NCI-H1436 treated with DMSO at 0.1 percent for 48 hours (cell line): ENCODE results near the gene INTS6L.
A peak's percentile ranks its signal among the peaks of the same experiment; 100 is the strongest.

Experiments
- DNase-seq: peaks from one replicate; lab custom pipeline; 2025; lab: John Stamatoyannopoulos, UW

INTS6L gene

GRCh38 chrX:135520553-135521404 is at the start of gene INTS6L:
Gene INTS6L, plus strand, starts transcription at chrX:135520660. Its CDS starts 333 bp downstream, at chrX:135520993.
- peak; percentile 86 for DNase-seq

GRCh38 chrX:135476378-135476777 is 44.1 kb upstream of the INTS6L start:
- DNase-seq = no peak

- no peak for DNase-seq
Measured at GRCh38 chrX:135477576-135477975, 42.9 kb upstream of the INTS6L start.

- DNase-seq = no peak
Measured at GRCh38 chrX:135480076-135480475, 40.4 kb upstream of the INTS6L start.

- DNase-seq = no peak
Measured at GRCh38 chrX:135481696-135482179, 38.7 kb upstream of the INTS6L start.

- peak; percentile 1 for DNase-seq
Measured at GRCh38 chrX:135484641-135485289, 35.7 kb upstream of the INTS6L start.

GRCh38 chrX:135489542-135489941 is 30.9 kb upstream of the INTS6L start:
- DNase-seq = no peak

GRCh38 chrX:135490979-135491514 is 29.4 kb upstream of the INTS6L start:
- DNase-seq = no peak

- no peak for DNase-seq
Measured at GRCh38 chrX:135494453-135494852, 26.0 kb upstream of the INTS6L start.

GRCh38 chrX:135497736-135498135 is 22.7 kb upstream of the INTS6L start:
- DNase-seq = no peak

- DNase-seq = no peak
Measured at GRCh38 chrX:135498236-135498635, 22.2 kb upstream of the INTS6L start.

GRCh38 chrX:135505351-135505750 is 15.1 kb upstream of the INTS6L start:
- no peak for DNase-seq

- no peak for DNase-seq
Measured at GRCh38 chrX:135509885-135510284, 10.6 kb upstream of the INTS6L start.

- no peak for DNase-seq
Measured at GRCh38 chrX:135512508-135513129, 7.8 kb upstream of the INTS6L start.

GRCh38 chrX:135513130-135513515 is 7.3 kb upstream of the INTS6L start:
- no peak for DNase-seq

- no peak for DNase-seq
Measured at GRCh38 chrX:135516376-135516775, 4.1 kb upstream of the INTS6L start.

GRCh38 chrX:135518161-135518560 is 2.3 kb upstream of the INTS6L start:
- no peak for DNase-seq

GRCh38 chrX:135520022-135520552 is 373 bp upstream of the INTS6L start:
- no peak for DNase-seq

GRCh38 chrX:135521405-135522131 is 1.1 kb downstream of the INTS6L start:
- DNase-seq = peak; percentile 80

- DNase-seq = no peak
Measured at GRCh38 chrX:135522132-135522530, 1.7 kb downstream of the INTS6L start.

- DNase-seq = no peak
Measured at GRCh38 chrX:135522878-135523693, 2.6 kb downstream of the INTS6L start.
